IMR-90 (cell line): Measurements from ENCODE around the gene GPR107. TPM values are rescaled to one million over a fixed set of nuclear protein-coding genes. Genes with fewer than 3 reads are reported as not detected.

Experiments
- ATAC-seq: fragments of 200-7000 bp; cut with Tn5 transposase; 2 replicates; pipeline ENCODE4 v1.9.1; 2020; ENCODE audit warnings: low read depth, mild to moderate bottlenecking, moderate library complexity
- BruUV-seq: library from RNA; stranded (reverse); fragments of 400-500 nt; replicated peaks from 2 replicates; lab custom pipeline; 2021; lab: Mats Ljungman, UMichigan
- CTCF ChIA-PET: fragments of 300-600 bp; formaldehyde crosslinking; extraction: SDS; loops from one replicate; lab custom pipeline; 2021; ENCODE audit warnings: antibody characterized with exemption; lab: Yijun Ruan, JAX
- POLR2A ChIA-PET: fragments of 300-600 bp; sonication (Branson Sonifier 250); formaldehyde crosslinking; loops from one replicate; lab custom pipeline; 2022; ENCODE audit warnings: antibody characterized with exemption; ENCODE audit not compliant: unreplicated experiment; lab: Charles Lee
- DNase-seq: peaks from one replicate; pipeline ENCODE4 v3.0.0; 2013
- H2AFZ ChIP-seq: replicated peaks from 2 replicates; pipeline ENCODE3; 2013; ENCODE audit warnings: low read length, mild to moderate bottlenecking; ENCODE audit not compliant: poor library complexity
- H2AK5ac ChIP-seq: 2 replicates; pipeline ENCODE4 v1.6.1; 2013; ENCODE audit warnings: low read depth, low read length, inconsistent platforms
- H2AK9ac ChIP-seq: replicated peaks from 2 replicates; pipeline ENCODE3; 2013; ENCODE audit warnings: mild to moderate bottlenecking, low read depth, low read length, moderate library complexity; ENCODE audit not compliant: poor library complexity
- H2BK120ac ChIP-seq: 2 replicates; pipeline ENCODE4 v1.6.1; 2013; ENCODE audit warnings: low read depth, low read length, inconsistent platforms
- H2BK15ac ChIP-seq: 3 replicates; pipeline ENCODE4 v1.6.1; 2013; ENCODE audit warnings: low read depth, low read length, inconsistent platforms
- H2BK20ac ChIP-seq: 2 replicates; pipeline ENCODE4 v1.6.1; 2013; ENCODE audit warnings: low read depth, mild to moderate bottlenecking, inconsistent platforms, low read length, moderate library complexity
- H2BK5ac ChIP-seq: 2 replicates; pipeline ENCODE4 v1.6.1; 2013; ENCODE audit warnings: mild to moderate bottlenecking, low read depth, low read length, inconsistent platforms; ENCODE audit not compliant: poor library complexity, severe bottlenecking
- H3K14ac ChIP-seq: replicated peaks from 2 replicates; pipeline ENCODE4 v1.6.1; 2013; ENCODE audit warnings: low read depth, low read length, inconsistent platforms
- H3K18ac ChIP-seq: 2 replicates; pipeline ENCODE4 v1.6.1; 2013; ENCODE audit warnings: low read depth, low read length, control low read depth
- H3K23ac ChIP-seq: 2 replicates; pipeline ENCODE4 v1.6.1; 2013; ENCODE audit warnings: low read depth, low read length, inconsistent platforms
- H3K27ac ChIP-seq: 2 replicates; pipeline ENCODE4 v1.5.1; 2013; ENCODE audit warnings: mild to moderate bottlenecking, control low read depth, low read length; ENCODE audit not compliant: insufficient read depth
- H3K27me3 ChIP-seq: 2 replicates; pipeline ENCODE4 v1.6.1; 2013; ENCODE audit warnings: low read length; ENCODE audit not compliant: control insufficient read depth, insufficient read depth
- H3K36me3 ChIP-seq: 2 replicates; pipeline ENCODE4 v1.6.1; 2013; ENCODE audit warnings: low read length, mixed read lengths; ENCODE audit not compliant: control insufficient read depth, insufficient read depth
- H3K4ac ChIP-seq: 2 replicates; pipeline ENCODE4 v1.6.1; 2013; ENCODE audit warnings: low read depth, low read length, inconsistent platforms
- H3K4me1 ChIP-seq: 2 replicates; pipeline ENCODE4 v1.6.1; 2013; ENCODE audit warnings: low read length, mixed read lengths; ENCODE audit not compliant: control insufficient read depth, insufficient read depth
- H3K4me2 ChIP-seq: 2 replicates; pipeline ENCODE4 v1.6.1; 2013; ENCODE audit warnings: low read depth, mild to moderate bottlenecking, control low read depth, low read length, moderate library complexity
- H3K4me3 ChIP-seq: 2 replicates; pipeline ENCODE4 v1.5.1; 2013; ENCODE audit warnings: low read depth, mild to moderate bottlenecking, control low read depth, low read length, moderate library complexity; ENCODE audit not compliant: insufficient read depth
- H3K56ac ChIP-seq: 2 replicates; pipeline ENCODE4 v1.6.1; 2013; ENCODE audit warnings: low read length, inconsistent platforms; ENCODE audit not compliant: insufficient read depth; ENCODE audit errors: extremely low read depth
- H3K79me1 ChIP-seq, 2 experiments: 2 replicates each; pipeline ENCODE4 v1.6.1; 2013; ENCODE audit warnings: low read length in 2 of 2, inconsistent platforms in 1 of 2, low read depth in 1 of 2
- H3K9ac ChIP-seq: 2 replicates; pipeline ENCODE4 v1.6.1; 2013; ENCODE audit warnings: low read depth, low read length, control low read depth
- H3K9me1 ChIP-seq: 2 replicates; pipeline ENCODE4 v1.6.1; 2013; ENCODE audit warnings: low read length, inconsistent platforms; ENCODE audit not compliant: insufficient read depth
- H3K9me3 ChIP-seq: 2 replicates; pipeline ENCODE4 v1.6.1; 2013; ENCODE audit warnings: low read length; ENCODE audit not compliant: control insufficient read depth, insufficient read depth
- H4K20me1 ChIP-seq: 2 replicates; pipeline ENCODE4 v1.6.1; 2013; ENCODE audit warnings: low read length, inconsistent platforms; ENCODE audit not compliant: insufficient read depth
- H4K5ac ChIP-seq: 2 replicates; pipeline ENCODE4 v1.6.1; 2013; ENCODE audit warnings: mild to moderate bottlenecking, low read depth, low read length, control low read depth
- H4K8ac ChIP-seq, 2 experiments: 2 replicates each; pipeline ENCODE4 v1.6.1; 2013; ENCODE audit warnings: low read depth in 2 of 2, low read length in 2 of 2, control low read depth in 1 of 2, inconsistent platforms in 1 of 2
- H4K91ac ChIP-seq: 2 replicates; pipeline ENCODE4 v1.6.1; 2013; ENCODE audit warnings: low read depth, low read length, inconsistent platforms; ENCODE audit not compliant: insufficient read depth
- BHLHE40 ChIP-seq: fragments of 150-350 bp; IDR thresholded peaks from 2 replicates; pipeline ENCODE4 v1.6.1; 2016; ENCODE audit warnings: mild to moderate bottlenecking, low read depth, low read length
- FOS ChIP-seq: fragments of 150-350 bp; IDR thresholded peaks from 2 replicates; pipeline ENCODE4 v1.6.1; 2016; ENCODE audit warnings: low read depth, low read length
- MAZ ChIP-seq: IDR thresholded peaks from 2 replicates; pipeline ENCODE4 v1.6.1; 2012; ENCODE audit warnings: low read depth, mild to moderate bottlenecking, low read length, improper control_type of control experiment, moderate library complexity, borderline replicate concordance
- RAD21 ChIP-seq: IDR thresholded peaks from 2 replicates; pipeline ENCODE4 v1.6.1; 2012; ENCODE audit warnings: low read length, improper control_type of control experiment
- RCOR1 ChIP-seq: IDR thresholded peaks from 2 replicates; pipeline ENCODE4 v1.6.1; 2012; ENCODE audit warnings: mild to moderate bottlenecking, low read length, improper control_type of control experiment; ENCODE audit not compliant: insufficient replicate concordance
- RFX5 ChIP-seq: IDR thresholded peaks from 2 replicates; pipeline ENCODE4 v1.8.0; 2012; ENCODE audit warnings: low read depth, mild to moderate bottlenecking, low read length, moderate library complexity
- SMC3 ChIP-seq: fragments of 150-350 bp; IDR thresholded peaks from 2 replicates; pipeline ENCODE4 v1.6.1; 2016; ENCODE audit warnings: low read depth, mild to moderate bottlenecking, antibody characterized with exemption, low read length, moderate library complexity
- WGBS, 2 experiments: methylation state at CpG; one replicate each; pipeline versions ENCODE4 v1.1.5 to v1.1.7; 2013; ENCODE audit warnings: missing lambda C conversion rate in 2 of 2; ENCODE audit not compliant: insufficient read length in 1 of 2; ENCODE audit errors: extremely low coverage in 2 of 2; 5-methylcytosine and 5-hydroxymethylcytosine counted together
- dilution Hi-C: fragments of 300-500 bp; cut with HindIII; formaldehyde crosslinking; loops from one replicate; pipeline ENCODE4 v1.14.3; 2018; ENCODE audit warnings: low sequenced_read_pairs; ENCODE audit not compliant: unreplicated experiment
- in situ Hi-C: fragments of 300-500 bp; cut with MboI; formaldehyde crosslinking; loops from 3 replicates; pipeline ENCODE4 v1.14.3; 2019; ENCODE audit warnings: low sequenced_read_pairs, inconsistent platforms, mixed read lengths
- intact Hi-C: fragments of 100-400 bp; cut with micrococcal nuclease; formaldehyde crosslinking; loops from 2 replicates; pipeline ENCODE4 v1.10.0; 2022
- polyA plus RNA-seq, 3 experiments: library from polyadenylated mRNA; depleted of rRNA; stranded (reverse); fragments of >200 nt; gene quantifications; 2 replicates each; pipeline ENCODE4 v1.2.3, GENCODE V29; 2012; ENCODE audit warnings: low replicate concordance in 1 of 3
- total RNA-seq: library from RNA; depleted of rRNA; stranded (reverse); fragments of >200 nt; gene quantifications from 2 replicates; pipeline ENCODE4 v1.2.3, GENCODE V29; 2012
- TF ChIP-seq, protein P1 (sequence below): fragments of 150-350 bp; IDR thresholded peaks from 2 replicates; pipeline ENCODE4 v1.6.1; 2017; ENCODE audit warnings: mild to moderate bottlenecking, antibody characterized with exemption, low read length, low read depth
- TF ChIP-seq, protein P2 (sequence below): fragments of 150-350 bp; IDR thresholded peaks from 2 replicates; pipeline ENCODE4 v1.6.1; 2016; ENCODE audit warnings: low read depth, mild to moderate bottlenecking, low read length, moderate library complexity, borderline replicate concordance

Gene GPR107
- total and polyA plus RNA-seq, 2 of the 4 experiments (the other 2 are of a cell fraction) = 16.7 to 21.6 TPM

DNA sequence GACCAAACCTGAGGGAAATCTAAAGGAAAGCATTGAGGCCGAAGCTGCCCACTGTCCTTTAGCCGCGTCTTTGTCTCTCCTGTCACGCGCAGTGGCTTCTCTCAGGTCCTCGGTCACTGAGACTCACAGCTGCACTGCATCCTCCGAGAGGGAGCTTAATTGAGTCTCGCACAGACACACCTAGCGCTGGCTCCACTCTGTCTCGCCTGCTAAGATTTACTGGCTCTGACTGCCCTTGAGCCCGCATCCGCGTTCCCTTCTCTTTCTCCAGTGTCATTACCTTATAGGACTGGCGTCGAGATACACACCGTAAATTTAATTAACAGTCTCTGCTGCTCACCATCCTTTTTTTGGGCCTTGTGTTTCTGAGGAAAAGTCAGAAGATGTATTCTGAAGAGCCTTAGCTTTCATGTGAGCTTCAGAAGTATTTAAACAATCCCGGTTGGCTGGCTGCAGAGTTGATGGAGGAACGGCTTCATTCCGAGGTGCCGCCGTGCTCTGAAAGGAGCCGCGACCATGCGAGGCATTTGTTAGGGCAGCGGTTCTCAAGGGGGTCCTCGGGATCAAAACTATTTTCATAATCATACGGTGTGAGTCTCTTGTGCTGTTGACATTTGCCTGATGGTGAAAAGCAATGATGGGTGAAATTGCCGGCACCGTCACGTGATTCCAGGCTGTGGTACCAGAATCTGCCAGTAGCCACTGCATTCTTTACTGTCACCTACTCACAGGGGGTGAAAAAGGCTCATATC lies 58.3 kb downstream of the GPR107 start:
- Histone ChIP-seq H4K8ac (no peak overlapping the region), H4K5ac (no peak overlapping the region), H3K27ac (no peak overlapping the region), H3K56ac (no peak overlapping the region), H4K91ac (no peak overlapping the region), H3K4me1 (peaks cover 11% of the 10 kb centered on the region), H3K23ac (no peak overlapping the region), H2BK20ac (no peak overlapping the region), H3K9me3 (no peaks in the 10 kb centered on the region), H3K4ac (no peak overlapping the region), H2AFZ (no peak overlapping the region), H3K27me3 (no peaks in the 10 kb centered on the region), H3K14ac (no peak overlapping the region), H3K18ac (no peak overlapping the region), H3K36me3 (peaks cover 23% of the 10 kb centered on the region), H3K4me3 (no peak overlapping the region), H2BK15ac (no peak overlapping the region), H4K20me1 (peaks cover 9% of the 10 kb centered on the region), H3K9ac (no peak overlapping the region), H2AK5ac (no peak overlapping the region), H3K9me1 (peaks cover 3% of the 10 kb centered on the region), H2BK120ac (no peak overlapping the region), H3K79me1 (peaks cover 18 to 23% of the 10 kb centered on the region in 2 experiments), H2BK5ac (no peak overlapping the region), H2AK9ac (no peak overlapping the region), H3K4me2 (no peak overlapping the region)
- dilution Hi-C loops = loop anchor here (25.0 kb wide), 1 partner anchor 125 kb away; no protein-coding TSS in a partner anchor
- TF ChIP-seq FOS (no peak), RAD21 (no peak), RCOR1 (no peak), RFX5 (no peak), MAZ (no peak), BHLHE40 (no peak), SMC3 (no peak)
- TF ChIP-seq, protein P1, sequence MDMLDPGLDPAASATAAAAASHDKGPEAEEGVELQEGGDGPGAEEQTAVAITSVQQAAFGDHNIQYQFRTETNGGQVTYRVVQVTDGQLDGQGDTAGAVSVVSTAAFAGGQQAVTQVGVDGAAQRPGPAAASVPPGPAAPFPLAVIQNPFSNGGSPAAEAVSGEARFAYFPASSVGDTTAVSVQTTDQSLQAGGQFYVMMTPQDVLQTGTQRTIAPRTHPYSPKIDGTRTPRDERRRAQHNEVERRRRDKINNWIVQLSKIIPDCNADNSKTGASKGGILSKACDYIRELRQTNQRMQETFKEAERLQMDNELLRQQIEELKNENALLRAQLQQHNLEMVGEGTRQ = no peak
- TF ChIP-seq, protein P2, sequence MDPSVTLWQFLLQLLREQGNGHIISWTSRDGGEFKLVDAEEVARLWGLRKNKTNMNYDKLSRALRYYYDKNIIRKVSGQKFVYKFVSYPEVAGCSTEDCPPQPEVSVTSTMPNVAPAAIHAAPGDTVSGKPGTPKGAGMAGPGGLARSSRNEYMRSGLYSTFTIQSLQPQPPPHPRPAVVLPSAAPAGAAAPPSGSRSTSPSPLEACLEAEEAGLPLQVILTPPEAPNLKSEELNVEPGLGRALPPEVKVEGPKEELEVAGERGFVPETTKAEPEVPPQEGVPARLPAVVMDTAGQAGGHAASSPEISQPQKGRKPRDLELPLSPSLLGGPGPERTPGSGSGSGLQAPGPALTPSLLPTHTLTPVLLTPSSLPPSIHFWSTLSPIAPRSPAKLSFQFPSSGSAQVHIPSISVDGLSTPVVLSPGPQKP = no peak
- intact Hi-C loops = no loop called here
- WGBS, 2 experiments = 91% methylated on average over 14 of the region's 30 CpGs; no CpG with 5 or more reads in 1 of the 2 experiments
- no TSS peak for BruUV-seq
- ChIA-PET POLR2A (no interaction called here), CTCF (no interaction called here)
- DNase-seq (no peak), ATAC-seq (no peak)
- in situ Hi-C loops = loop anchor here (5.0 to 25.0 kb wide), 3 partner anchors 125 to 550 kb away; partner anchors contain the start of gene PRDM12
